ENCODE data around the gene GCNA.
"Not testable (repeated sequence)": the region's sequence is repeated elsewhere in the genome, so short reads cannot be mapped to it uniquely, and the experiment has no call there.

Gene GCNA

DNA sequence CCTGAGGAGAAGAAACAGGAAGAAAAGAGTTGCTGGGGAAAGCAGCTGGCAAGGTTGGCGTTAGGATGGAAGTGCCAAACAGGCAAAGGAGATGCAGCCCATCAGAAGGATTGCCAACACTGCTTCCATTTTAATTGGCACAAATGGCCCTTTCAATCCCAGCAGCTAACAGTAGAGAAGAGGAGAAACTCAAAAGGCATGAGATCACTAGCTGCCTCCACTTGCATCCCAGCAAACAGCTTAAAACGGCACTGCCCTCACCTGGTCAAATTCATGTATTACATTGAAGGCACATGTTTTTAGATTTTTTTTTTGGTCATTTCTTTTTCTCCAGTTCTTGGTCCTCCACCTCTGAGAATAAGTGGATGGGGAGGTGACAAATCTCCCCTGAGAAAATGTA, 74.2 kb downstream of the GCNA start:
- DNase-seq = no peak

DNA sequence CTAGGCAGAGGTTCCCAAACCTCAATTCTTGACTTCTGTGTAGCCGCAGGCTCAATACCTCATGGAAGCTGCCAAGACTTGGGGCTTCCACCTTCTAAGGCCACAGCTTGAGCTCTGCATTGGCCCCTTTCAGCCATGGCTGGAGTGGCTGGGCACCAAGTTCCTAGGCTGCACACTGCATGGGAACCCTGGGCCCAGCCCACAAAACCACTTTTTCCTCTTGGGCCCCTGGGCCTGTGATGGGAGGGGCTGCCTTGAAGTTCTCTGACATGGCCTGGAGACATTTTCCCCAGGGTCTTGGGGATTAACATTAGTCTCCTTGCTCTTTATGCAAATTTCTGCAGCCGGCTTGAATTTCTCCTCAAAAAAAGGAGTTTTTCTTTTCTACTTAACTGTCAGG, 75.1 kb downstream of the GCNA start:
- no peak for DNase-seq

DNA sequence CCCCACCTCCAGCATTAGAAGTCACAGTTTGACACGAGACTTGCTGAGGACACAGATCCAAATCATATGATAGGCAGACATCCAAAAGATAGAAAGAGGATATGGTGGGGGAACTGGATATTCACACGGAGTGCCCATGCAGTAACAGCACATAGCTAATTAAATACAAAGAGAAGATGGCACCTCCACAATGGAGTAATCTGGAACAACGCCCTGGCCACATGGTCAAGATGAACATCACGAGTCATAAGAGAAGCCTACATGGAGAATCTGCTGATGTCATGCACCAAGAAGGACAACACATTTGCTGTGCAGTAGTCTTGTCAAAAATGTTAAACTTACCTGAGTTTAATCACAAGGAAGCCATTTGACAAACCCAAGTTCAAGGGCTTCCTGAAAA, 79.0 kb downstream of the GCNA start:
- DNase-seq = no peak

- DNase-seq = no peak
Observed at GRCh38 chrX:71659342-71659741, 81.1 kb downstream of the GCNA start.

GRCh38 chrX:71659959-71660358, 81.7 kb downstream of the GCNA start:
- DNase-seq = no peak

- DNase-seq = no peak
Observed at GRCh38 chrX:71660562-71661416, 82.6 kb downstream of the GCNA start.

DNA sequence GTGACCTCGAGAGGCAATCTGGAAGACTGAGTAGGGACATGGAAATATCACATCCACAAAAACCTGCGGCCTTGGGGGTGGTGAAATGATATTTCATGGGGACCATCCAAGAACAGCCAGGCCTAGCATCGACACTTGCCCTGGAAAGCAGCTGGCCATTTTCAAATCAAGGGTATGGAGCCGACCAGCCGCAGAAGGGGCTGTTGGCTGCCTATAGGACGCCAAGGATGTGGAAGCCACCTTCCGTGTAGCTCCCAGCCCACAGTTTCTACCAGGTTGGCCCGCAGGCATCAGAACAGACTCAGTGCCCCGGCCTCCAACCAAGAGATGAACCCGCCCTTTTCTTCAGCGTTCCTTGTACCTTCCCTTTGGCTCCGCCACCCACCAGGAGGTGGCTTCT, 83.7 kb downstream of the GCNA start:
- DNase-seq = no peak

DNA sequence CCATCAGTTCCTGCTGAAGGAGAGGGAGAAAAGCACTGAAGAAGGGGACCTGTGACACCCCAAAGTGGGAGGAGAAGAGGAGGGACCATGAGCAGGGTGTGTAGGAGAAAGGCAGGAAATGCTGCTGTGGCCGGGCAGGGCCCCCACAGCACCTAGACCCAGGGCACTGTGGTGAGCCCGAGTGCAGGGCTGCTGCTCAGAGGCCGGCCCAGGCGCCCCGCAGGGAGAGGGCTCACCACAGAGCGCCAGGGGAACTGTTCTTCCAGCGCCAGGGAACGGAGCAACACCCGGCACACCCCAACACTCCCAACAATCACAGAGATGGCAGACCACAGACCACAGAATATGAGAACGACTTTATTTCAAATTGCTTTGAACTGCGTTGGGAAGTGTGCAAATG, 84.4 kb downstream of the GCNA start:
- DNase-seq = not testable (repeated sequence)
